NCI-H345 treated with DMSO at 0.1 percent for 48 hours (cell line): ENCODE results near the gene OR10G8.
"Not testable (repeated sequence)": the region's sequence is repeated elsewhere in the genome, so short reads cannot be mapped to it uniquely, and the experiment has no call there.

Experiments used
- DNase-seq: peaks from one replicate; lab custom pipeline; 2025; ENCODE audit not compliant: unreplicated experiment; lab: John Stamatoyannopoulos, UW

The OR10G8 gene

DNA sequence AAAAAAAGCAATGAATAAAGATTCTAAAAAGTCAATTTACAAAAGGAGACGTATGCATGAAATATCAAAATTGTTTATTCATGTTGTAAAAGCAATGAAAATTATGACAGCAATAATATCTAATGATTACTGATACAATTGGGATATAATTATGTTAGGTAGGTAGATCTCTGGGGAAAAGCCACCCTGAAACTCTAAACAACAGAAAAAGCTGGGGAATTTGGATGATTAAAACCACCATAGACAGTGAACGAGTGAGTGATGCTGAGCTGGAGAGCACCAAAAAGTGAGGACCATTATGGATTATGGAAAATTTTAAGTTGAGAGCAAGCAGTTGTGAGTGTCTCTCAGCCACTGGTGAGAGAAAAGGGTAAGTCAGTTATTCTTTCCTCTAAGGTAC is at the start of gene OR10G8:
TSS of gene OR10G8 (plus strand) at position 301 of the 400 bp plus-strand sequence. CDS start 2,825 bp downstream, outside the sequence.
- no peak for DNase-seq

DNA sequence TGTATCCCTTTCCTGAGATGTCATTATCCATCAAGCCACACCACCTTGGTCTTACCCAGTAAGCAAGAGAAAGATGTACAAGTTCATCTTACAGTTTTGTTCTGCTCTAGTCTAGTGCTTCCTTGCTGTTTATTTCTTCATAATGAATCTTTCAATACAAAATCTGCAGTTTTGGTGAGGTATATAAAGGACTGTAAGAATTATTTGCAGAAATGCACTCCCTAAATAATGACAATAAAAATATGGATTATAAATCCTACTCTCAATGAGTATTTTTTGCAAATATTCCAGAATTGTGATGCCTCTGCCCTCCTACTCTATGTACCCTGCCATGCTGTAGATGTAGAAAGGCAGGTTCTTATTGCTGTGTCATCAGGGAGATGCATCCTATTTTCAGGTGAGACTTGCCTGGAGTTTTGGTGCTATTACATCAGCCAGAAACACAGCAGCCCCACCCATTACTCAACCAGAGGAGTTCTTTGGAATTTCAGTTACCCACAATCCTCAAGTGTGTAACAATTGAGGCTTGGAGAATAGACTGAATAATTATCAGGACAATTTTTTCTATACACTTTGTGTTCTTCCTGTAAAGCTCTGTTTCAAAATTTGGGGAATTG is 48.8 kb upstream of the OR10G8 start, which contains the start of gene OR10S1:
TSS of gene OR10S1 (minus strand) at position 51 of the 617 bp plus-strand sequence. CDS start 117 bp downstream, outside the sequence.
- no peak for DNase-seq

GRCh38 chr11:123979311-123979710 is 47.3 kb upstream of the OR10G8 start:
- no peak for DNase-seq

DNA sequence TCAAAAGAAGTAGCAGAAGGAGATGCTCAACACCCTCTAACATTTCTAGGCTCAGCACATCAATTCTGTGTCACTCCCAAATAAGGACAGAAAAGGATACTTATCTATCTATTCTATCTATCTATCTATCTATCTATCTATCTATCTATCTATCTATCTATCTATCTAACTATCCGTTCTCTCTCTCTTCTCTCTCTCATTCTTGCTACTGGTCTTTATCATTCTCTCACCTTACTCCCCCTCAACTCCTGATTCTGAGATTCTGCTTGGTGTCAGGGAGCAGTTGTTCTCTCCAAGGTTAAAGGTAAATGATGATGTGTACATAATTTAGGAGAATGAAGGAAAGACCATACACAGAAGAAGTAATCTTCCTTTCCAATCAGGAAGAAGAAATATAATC is 31.5 kb upstream of the OR10G8 start, which contains the start of gene OR10G6:
TSS of gene OR10G6 (minus strand) at position 43 of the 400 bp plus-strand sequence. CDS start at position 43, 0 bp downstream.
- no peak for DNase-seq

DNA sequence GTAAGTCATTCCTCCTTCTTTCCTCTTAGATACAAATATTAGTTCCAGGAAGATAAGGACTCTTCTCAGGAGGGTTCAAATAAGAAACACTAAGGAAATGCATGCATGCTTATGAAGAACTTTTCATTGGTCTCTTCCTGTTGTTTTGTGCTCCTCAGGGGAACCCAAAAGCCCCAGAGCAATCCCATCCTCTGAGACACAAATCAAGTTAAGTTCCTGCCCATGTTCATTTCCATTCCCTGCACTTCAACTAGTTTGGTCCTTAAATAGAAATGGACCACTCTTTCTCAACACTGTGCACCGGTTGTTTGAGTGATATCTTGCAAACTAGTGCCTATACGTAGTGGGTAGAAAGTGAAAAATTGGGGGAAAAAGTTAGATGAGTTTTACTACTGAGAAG is 13.9 kb upstream of the OR10G8 start, which contains the start of gene OR10G4:
TSS of gene OR10G4 (plus strand) at position 301 of the 400 bp plus-strand sequence. CDS start 2,578 bp downstream, outside the sequence.
- no peak for DNase-seq

DNA sequence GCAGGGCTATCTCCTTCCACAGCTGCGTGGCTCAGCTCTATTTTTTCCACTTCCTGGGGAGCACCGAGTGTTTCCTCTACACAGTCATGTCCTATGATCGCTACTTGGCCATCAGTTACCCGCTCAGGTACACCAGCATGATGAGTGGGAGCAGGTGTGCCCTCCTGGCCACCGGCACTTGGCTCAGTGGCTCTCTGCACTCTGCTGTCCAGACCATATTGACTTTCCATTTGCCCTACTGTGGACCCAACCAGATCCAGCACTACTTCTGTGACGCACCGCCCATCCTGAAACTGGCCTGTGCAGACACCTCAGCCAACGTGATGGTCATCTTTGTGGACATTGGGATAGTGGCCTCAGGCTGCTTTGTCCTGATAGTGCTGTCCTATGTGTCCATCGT is 10.8 kb upstream of the OR10G8 start:
- DNase-seq = not testable (repeated sequence)

GRCh38 chr11:124036666-124037065 is 10.1 kb downstream of the OR10G8 start:
- no peak for DNase-seq

GRCh38 chr11:124039557-124039956 is 13.0 kb downstream of the OR10G8 start:
- no peak for DNase-seq

DNA sequence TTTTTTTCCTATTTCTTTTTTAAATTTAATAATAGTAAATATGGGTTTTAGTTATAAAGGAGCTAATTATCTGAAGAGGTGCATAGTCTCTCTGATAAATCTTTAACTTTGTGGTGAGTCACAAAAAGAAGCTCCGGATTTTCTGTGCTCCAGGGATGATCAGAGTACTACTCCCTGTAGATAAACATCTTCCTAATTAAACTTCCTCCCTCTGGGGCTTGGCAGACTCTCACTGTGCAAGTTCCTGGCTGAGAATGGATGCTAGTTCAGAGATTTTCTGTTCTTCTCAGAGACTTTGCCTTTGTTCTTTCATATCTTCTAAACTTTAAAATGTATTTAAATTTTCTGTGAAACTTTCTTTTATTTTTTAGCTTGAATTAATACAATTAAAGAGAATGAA is 14.7 kb downstream of the OR10G8 start, which contains the start of gene OR10G7:
TSS of gene OR10G7 (minus strand) at position 72 of the 400 bp plus-strand sequence. CDS start 2,324 bp downstream, outside the sequence.
- no peak for DNase-seq

DNA sequence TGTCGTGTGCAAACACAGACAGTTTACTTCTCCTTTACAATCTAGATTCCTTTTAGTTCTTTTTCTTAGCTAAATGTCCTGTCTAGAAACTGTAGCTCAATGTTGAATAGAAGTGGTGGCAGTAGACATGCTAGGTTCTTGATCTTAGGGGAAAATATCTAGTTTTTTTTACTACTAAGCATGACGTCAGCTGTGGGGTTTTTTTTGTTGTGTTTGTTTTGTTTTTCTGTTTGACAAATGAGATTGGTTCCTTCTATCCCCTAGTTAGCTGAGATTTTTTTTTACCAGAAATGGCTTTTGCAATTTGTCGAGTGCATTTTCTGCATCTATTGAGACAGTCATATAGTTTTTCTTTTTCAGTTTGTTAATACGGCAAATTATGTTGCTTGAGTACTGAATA is 16.8 kb downstream of the OR10G8 start:
- DNase-seq = no peak

- DNase-seq = no peak
Measured at GRCh38 chr11:124050748-124051147, 24.1 kb downstream of the OR10G8 start.

- no peak for DNase-seq
Measured at GRCh38 chr11:124052966-124053365, 26.4 kb downstream of the OR10G8 start.

DNA sequence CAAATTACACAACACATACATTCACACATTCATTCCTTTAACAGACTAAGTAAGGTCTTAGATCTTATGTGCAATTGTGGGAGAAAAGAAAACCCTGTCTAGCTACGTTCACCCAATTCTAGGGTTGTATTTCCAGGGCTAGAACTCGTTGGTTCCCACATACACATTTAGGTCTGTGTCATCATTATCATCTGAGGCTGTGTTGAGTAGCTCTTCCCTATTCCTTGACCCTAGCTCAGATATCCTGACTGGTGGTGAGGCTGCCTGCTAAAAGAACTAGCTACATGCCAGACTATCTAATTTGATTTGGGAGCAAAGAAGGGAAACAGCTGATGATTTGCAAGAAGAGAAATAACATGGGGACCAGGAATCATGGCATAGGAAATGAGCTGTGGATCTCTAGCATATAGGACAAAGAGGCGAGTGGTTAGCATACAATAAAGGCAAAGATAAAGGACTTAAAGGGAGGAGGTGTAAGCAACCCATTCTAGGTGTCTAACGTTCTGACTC is 42.1 kb downstream of the OR10G8 start:
- DNase-seq = no peak

DNA sequence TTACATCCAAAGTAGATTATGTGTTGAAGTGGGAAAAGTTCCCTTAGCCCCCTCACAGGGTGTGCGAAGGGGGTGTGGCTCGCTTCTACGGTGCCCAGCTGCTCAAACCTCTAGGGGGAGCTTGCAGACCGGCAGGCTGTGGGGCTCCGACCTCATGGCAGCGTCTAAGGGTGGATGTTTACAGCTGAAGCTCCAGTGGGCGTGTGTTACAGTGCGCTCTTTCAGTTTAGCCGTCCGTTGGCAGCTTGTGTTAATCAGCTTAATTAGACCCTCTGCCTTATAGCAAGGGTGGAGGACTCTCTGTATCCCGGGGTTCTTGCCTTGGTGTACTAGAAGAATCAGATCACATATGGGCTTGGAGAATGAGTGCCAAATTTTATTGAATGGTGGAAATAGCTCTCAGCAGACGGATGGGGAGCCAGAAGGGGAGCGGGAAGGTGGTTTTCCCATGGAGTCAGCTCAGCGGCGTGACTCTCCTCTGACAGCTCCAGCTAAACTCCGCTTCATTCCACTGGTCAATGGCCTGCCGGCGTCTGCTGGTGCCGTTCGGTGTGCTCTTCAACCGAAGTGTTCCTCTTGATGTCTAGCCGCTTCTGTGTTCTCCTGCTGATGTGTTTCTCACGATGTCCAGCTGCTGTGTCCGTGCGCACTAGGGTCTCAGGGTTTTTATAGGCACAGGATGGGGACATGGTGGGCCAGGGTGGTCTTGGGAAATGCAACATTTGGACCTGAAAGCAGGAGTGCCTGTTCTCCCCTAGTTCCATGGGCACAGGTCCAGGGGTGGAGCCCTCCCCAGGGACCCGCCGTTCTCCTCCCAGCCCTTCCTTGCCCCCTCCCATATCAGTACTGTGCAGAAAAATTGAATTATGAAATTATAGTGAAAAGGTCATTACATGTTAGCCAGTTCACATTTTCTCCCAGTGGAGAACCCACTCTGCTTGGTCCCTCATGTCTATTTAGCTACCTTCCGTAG is 43.1 kb downstream of the OR10G8 start:
- no peak for DNase-seq

GRCh38 chr11:124070915-124071622 is 44.5 kb downstream of the OR10G8 start:
- peak; percentile 44 for DNase-seq

GRCh38 chr11:124071623-124071948 is 45.0 kb downstream of the OR10G8 start:
- no peak for DNase-seq

- no peak for DNase-seq
Measured at GRCh38 chr11:124072147-124072546, 45.5 kb downstream of the OR10G8 start.

DNA sequence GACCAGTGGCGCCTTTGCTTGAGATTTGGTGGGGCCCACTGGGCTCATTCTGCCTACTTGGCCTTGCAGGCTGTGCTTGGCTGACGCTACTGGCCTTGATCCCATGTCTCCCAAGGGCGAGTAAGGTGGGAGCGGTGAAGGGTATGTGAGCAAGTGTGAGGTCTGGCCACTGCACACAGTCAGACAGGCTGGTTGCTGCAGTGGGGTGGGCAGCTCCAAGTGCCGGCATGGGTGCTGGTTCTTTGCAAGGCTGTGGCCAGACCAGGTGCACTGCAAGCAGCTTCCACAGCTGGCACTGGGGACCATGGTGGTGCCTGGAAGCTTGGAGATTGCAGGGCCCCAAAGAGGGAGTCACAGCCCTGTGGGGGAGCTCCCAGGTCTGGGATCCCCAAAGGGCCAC is 48.0 kb downstream of the OR10G8 start:
- no peak for DNase-seq

DNA sequence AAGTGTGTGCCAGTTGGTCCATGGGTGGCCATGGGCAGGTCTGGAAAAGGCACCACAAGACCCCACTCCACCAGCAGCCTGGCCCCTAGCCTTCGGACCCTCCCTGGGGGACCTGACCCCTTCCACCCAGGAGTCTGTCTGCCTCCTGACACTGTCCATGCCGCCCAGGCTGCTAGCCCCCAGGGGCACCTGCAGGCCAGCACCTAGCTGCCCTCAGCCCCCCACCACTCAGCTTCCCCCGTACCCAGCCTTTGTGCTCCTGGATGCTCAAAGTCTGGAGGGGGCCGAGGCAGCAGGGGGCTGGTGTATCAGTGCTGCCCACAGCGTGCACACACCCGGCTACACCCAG is 48.9 kb downstream of the OR10G8 start:
- DNase-seq = no peak

DNA sequence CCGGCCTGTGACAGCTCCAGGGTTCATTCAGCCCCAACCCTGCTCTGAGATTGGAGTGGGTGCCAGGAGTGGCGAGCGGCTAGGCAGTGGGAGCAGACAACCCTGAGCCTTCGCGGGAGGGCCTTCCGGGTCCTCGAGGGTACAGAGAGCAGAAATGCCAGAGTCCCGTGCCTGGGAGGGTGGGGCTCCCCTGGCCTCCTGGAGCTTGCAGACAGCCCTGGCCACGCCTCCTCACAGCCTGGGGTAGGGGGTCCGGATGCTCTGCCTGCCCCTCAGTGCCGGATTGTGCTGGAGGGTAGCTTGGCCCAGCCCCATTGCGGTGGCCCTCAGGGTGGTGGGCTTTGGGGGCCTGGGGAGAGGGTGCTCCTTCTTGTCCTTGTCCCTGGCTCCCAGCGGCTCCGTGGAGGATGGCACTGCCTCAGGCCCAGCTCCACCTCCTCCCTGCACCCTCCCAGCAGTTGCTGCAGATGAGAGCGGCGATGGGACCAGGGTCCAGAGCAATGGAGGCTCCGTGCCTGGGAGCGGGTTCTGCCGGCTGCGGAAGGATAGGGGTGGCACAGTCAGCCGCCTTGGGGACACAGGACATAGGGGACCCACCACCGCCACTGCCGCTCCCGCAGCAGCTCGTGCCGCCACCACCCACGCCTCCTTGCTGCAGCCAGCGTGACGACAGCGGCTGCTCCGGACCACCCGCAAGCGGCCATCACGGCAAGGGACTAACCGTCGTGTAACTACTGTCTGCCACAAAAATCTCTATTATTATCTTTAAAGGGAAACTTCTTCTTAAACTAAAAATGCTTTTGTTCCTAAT is 49.4 kb downstream of the OR10G8 start:
- DNase-seq = no peak
